Measurements from ENCODE around the gene LIPC.

GRCh38 chr15:58551084-58551763 is 119.4 kb downstream of the LIPC start:
- no peak for TF ChIP-seq GATA2 (IDR thresholded peaks at IDR 0.05; ENCODE audit: low read depth, low read length)
- no peak for TF ChIP-seq GATA3 (IDR thresholded peaks at IDR 0.05; ENCODE audit: low read depth, low read length)
